Loucy (cell line): ENCODE results near the gene CFAP45.

ENCODE experiments used
- H2AFZ ChIP-seq: fragments of 200-600 bp; sonication (generic); 2 replicates; pipeline ENCODE4 v1.6.0; 2016; ENCODE audit warnings: antibody characterized with exemption, mild to moderate bottlenecking, low read length, moderate library complexity
- H3F3A ChIP-seq: fragments of 200-600 bp; 2 replicates; pipeline ENCODE4 v1.6.0; 2016; ENCODE audit warnings: antibody characterized with exemption, low read depth, mild to moderate bottlenecking
- H3K27me3 ChIP-seq: fragments of 200-600 bp; sonication (generic); 2 replicates; pipeline ENCODE4 v1.6.1; 2014; ENCODE audit warnings: low read length, mild to moderate bottlenecking; ENCODE audit not compliant: insufficient read depth, poor library complexity, severe bottlenecking
- H3K36me3 ChIP-seq: fragments of 200-600 bp; sonication (generic); 2 replicates; pipeline ENCODE4 v1.6.1; 2016; ENCODE audit warnings: low read length; ENCODE audit not compliant: insufficient read depth
- H3K4me1 ChIP-seq: fragments of 200-600 bp; sonication (generic); 2 replicates; pipeline ENCODE4 v1.5.1; 2014; ENCODE audit warnings: low read length, mild to moderate bottlenecking; ENCODE audit not compliant: insufficient read depth, poor library complexity, severe bottlenecking
- H3K4me2 ChIP-seq: fragments of 200-600 bp; sonication (generic); 2 replicates; pipeline ENCODE4 v1.6.0; 2014; ENCODE audit warnings: antibody characterized with exemption, low read length, low read depth, mild to moderate bottlenecking; ENCODE audit not compliant: poor library complexity, severe bottlenecking
- H3K4me3 ChIP-seq: fragments of 200-600 bp; sonication (generic); 2 replicates; pipeline ENCODE4 v1.5.1; 2014; ENCODE audit warnings: low read length, mild to moderate bottlenecking, mixed read lengths; ENCODE audit not compliant: poor library complexity, severe bottlenecking
- H3K79me2 ChIP-seq: fragments of 200-600 bp; sonication (generic); 2 replicates; pipeline ENCODE4 v1.6.1; 2014; ENCODE audit warnings: low read length; ENCODE audit not compliant: insufficient read depth
- H3K9ac ChIP-seq: fragments of 200-600 bp; sonication (generic); 2 replicates; pipeline ENCODE4 v1.6.0; 2014; ENCODE audit warnings: mild to moderate bottlenecking, low read depth, low read length, moderate library complexity; ENCODE audit not compliant: poor library complexity, severe bottlenecking
- H3K9me2 ChIP-seq: fragments of 200-600 bp; sonication (generic); replicated peaks from 2 replicates; pipeline ENCODE4 v1.6.1; 2016; ENCODE audit warnings: low read depth, low read length, mixed read lengths
- H3K9me3 ChIP-seq: fragments of 200-600 bp; sonication (generic); 2 replicates; pipeline ENCODE4 v1.6.1; 2014; ENCODE audit warnings: mild to moderate bottlenecking, antibody characterized with exemption, low read length, low read depth; ENCODE audit not compliant: insufficient read depth
- H4K20me1 ChIP-seq: fragments of 200-600 bp; sonication (generic); 2 replicates; pipeline ENCODE4 v1.6.0; 2014; ENCODE audit warnings: antibody characterized with exemption, low read length, mild to moderate bottlenecking; ENCODE audit not compliant: insufficient read depth, poor library complexity, severe bottlenecking
- EZH2phosphoT487 ChIP-seq: fragments of 200-600 bp; IDR thresholded peaks from 2 replicates; pipeline ENCODE4 v1.6.1; 2018; ENCODE audit warnings: antibody characterized with exemption, mild to moderate bottlenecking, moderate library complexity, borderline replicate concordance
- TF ChIP-seq, protein P1 (sequence below): fragments of 200-600 bp; sonication (generic); conservative IDR thresholded peaks from 2 replicates; pipeline ENCODE4 v1.5.1; 2014; ENCODE audit warnings: mild to moderate bottlenecking, antibody characterized with exemption, low read length

The CFAP45 gene

DNA sequence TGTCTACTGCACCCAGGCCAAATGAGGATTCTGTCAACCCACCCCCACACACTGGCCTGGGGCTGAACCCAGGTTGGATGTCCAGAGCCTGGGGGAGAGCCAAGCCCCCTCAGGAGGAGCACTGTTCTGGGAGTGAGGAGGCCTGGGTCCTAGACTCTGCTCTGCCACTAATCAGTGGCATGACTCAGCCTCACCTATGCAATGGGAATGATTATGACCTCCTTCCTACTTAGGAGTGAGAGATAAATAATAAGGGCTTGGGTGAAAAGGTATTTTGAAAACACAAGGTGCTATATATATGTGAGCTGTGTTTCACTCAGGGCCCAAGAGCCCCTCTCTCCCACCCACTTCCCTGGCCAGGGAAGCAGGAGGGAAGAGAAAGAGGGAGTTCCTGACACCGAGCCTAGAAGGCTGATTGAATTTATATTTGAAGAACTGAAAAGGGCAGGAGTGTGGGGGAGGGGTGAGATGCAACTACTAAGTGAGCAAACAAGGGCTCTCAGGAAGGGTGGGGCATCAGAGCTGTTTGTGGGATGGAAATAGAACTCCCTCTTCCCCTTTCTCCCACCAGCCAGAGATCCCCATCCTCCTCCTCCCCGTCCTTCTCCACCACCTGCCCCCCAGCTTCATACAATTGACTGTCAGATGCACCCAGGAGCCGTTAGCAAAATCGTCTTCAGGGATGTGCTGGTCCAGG is 37.2 kb upstream of the CFAP45 start:
- no peaks in the 10 kb centered on the region for H3K9me3 ChIP-seq
- no peak overlapping the region for H2AFZ ChIP-seq
- H3K79me2 ChIP-seq = no peaks in the 10 kb centered on the region
- H3K9me2 ChIP-seq = no peaks in the 10 kb centered on the region
- no peaks in the 10 kb centered on the region for H4K20me1 ChIP-seq
- no peak overlapping the region for H3K4me3 ChIP-seq
- no peaks in the 10 kb centered on the region for H3K36me3 ChIP-seq
- H3F3A ChIP-seq = no peaks in the 10 kb centered on the region
- H3K27me3 ChIP-seq = no peaks in the 10 kb centered on the region
- no peak overlapping the region for H3K9ac ChIP-seq
- H3K4me2 ChIP-seq = no peak overlapping the region
- no peaks in the 10 kb centered on the region for H3K4me1 ChIP-seq
- TF ChIP-seq EZH2phosphoT487 = no peak
- TF ChIP-seq, protein P1, sequence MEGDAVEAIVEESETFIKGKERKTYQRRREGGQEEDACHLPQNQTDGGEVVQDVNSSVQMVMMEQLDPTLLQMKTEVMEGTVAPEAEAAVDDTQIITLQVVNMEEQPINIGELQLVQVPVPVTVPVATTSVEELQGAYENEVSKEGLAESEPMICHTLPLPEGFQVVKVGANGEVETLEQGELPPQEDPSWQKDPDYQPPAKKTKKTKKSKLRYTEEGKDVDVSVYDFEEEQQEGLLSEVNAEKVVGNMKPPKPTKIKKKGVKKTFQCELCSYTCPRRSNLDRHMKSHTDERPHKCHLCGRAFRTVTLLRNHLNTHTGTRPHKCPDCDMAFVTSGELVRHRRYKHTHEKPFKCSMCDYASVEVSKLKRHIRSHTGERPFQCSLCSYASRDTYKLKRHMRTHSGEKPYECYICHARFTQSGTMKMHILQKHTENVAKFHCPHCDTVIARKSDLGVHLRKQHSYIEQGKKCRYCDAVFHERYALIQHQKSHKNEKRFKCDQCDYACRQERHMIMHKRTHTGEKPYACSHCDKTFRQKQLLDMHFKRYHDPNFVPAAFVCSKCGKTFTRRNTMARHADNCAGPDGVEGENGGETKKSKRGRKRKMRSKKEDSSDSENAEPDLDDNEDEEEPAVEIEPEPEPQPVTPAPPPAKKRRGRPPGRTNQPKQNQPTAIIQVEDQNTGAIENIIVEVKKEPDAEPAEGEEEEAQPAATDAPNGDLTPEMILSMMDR = no peak

DNA sequence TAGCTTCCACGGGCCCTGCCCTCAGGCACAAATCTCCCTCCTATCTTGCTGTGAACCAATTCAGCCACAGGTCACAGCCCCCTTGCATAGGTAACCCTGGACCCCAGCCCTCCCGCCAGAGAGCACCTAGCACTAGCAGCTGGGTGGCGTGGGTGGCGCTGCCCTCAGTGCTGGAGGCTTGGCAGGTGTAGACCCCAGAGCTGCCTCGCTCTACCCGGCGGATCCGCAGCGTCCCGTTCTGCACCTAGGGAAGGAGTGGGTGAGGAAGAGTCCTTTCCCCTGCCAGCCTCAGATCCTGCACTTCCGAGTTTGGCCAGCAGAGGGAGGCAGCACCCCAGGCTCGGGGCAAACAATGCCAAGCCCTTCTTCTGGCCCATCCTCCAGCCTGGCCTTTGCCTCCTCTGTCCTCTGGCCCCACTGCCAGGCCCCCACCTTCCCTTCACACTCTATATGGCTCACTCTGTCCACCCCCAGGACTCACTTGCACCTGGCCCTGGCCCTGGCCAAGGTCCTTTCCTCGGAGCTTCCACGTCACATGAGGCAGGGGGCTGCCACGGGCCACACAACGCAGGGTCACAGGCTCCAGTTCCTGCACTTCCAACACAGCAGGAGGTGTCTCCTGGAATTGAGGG is 36.4 kb upstream of the CFAP45 start:
- Histone ChIP-seq H3K4me3 (no peak overlapping the region), H3K4me1 (no peaks in the 10 kb centered on the region), H3K9me3 (no peaks in the 10 kb centered on the region), H3K9ac (no peak overlapping the region), H3K4me2 (peak overlapping the region; percentile 28), H3K36me3 (no peaks in the 10 kb centered on the region), H3K27me3 (no peaks in the 10 kb centered on the region), H3K79me2 (no peaks in the 10 kb centered on the region), H4K20me1 (no peaks in the 10 kb centered on the region), H3K9me2 (no peaks in the 10 kb centered on the region), H2AFZ (no peak overlapping the region), H3F3A (no peaks in the 10 kb centered on the region)
- TF ChIP-seq, protein P1 = peak; percentile 85
- TF ChIP-seq EZH2phosphoT487 = no peak

DNA sequence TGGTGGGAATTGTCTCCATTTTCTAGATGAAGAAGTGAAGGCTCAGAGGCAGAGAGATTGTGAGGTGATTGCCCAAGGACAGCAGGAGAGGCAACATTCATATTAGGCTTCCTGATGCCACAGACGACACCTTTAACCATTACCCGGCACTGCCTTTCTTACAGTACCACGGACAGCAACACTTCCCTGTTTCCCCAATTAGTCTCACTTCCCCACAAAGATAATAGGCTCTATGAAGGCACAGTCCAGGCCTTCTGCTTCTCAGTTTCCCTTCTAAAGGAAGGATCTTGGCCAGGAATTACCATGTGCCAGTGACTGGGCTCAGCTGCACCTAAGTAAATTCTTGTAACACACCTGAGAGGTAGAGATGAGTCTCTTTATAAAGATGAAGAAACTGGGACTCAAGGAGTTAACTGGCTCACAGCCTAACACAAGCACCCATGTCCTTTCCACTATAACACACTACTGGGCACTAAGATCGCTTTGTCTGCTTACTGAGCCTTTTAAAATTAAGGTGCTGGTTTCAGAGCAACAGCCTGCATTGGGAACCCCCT is 35.8 kb upstream of the CFAP45 start:
- no peaks in the 10 kb centered on the region for H3K9me3 ChIP-seq
- no peaks in the 10 kb centered on the region for H3K79me2 ChIP-seq
- H3F3A ChIP-seq = no peaks in the 10 kb centered on the region
- H3K27me3 ChIP-seq = no peaks in the 10 kb centered on the region
- H2AFZ ChIP-seq = no peak overlapping the region
- H4K20me1 ChIP-seq = no peaks in the 10 kb centered on the region
- no peak for TF ChIP-seq EZH2phosphoT487
- TF ChIP-seq, protein P1 = no peak
- no peaks in the 10 kb centered on the region for H3K9me2 ChIP-seq
- H3K36me3 ChIP-seq = no peaks in the 10 kb centered on the region
- no peaks in the 10 kb centered on the region for H3K4me1 ChIP-seq
- H3K4me3 ChIP-seq = no peak overlapping the region
- no peak overlapping the region for H3K9ac ChIP-seq
- peak overlapping the region; percentile 28 for H3K4me2 ChIP-seq
